Stomach (tissue), 4 donors: Measurements from ENCODE around the gene FHL2.

Experiments used
- CTCF ChIP-seq, 7 experiments: fragments of 450-650 bp in 4 of 7; fragments of 200-600 bp in 3 of 7; sonication (generic) in 3 of 7; IDR thresholded peaks; one replicate each; pipeline ENCODE4 v1.5.1; 2016 to 2019; ENCODE audit warnings: antibody characterized with exemption in 7 of 7, control low read depth in 2 of 7, mild to moderate bottlenecking in 1 of 7
- EP300 ChIP-seq: sonication (generic); formaldehyde crosslinking; IDR thresholded peaks from one replicate; pipeline ENCODE4 v1.6.1; 2017; ENCODE audit warnings: antibody characterized with exemption
- POLR2AphosphoS5 ChIP-seq, 3 donors: sonication (generic); formaldehyde crosslinking; IDR thresholded peaks; one replicate each; pipeline ENCODE4 v1.6.1; 2016; ENCODE audit warnings: antibody characterized with exemption in 3 of 3

- TF ChIP-seq CTCF (IDR thresholded peaks at IDR 0.05), result no peak
- no peak for TF ChIP-seq EP300
- TF ChIP-seq POLR2AphosphoS5 (IDR thresholded peaks at IDR 0.05), result no peak
Observed at GRCh38 chr2:105368759-105369408, 30.0 kb downstream of the FHL2 start.
